ENCODE data around the gene DEXI.

DEXI gene

DNA sequence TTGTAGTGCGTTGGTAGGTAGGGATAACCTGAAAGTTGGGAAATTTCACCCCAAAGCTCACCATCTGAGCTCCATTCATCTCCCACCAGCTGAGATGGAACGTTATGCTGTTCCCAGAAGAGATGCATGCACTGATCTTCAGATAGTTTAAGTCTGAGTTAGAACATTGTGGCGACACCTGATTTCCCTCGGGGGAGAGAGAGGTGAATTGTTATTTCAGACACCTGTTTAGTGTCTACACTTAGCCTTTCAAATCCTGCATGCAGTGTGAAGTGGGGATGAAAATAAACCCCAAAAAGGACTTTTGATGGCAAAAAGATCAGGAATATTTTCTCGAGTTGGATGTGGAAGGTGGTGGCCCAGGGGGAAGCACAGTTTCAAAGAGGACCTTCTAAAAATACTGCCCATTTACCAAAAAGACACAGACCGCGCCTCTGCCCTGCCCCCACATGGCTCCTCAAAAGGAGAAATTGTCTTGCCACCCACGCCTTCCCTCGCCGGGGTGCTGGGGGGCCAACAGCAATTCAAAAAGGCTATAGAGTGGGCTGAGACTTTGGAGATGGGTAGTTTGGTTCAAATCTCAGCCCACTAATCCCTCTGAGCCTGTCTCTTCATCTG, 53.8 kb downstream of the DEXI start:
- DNase-seq = no peak

DNA sequence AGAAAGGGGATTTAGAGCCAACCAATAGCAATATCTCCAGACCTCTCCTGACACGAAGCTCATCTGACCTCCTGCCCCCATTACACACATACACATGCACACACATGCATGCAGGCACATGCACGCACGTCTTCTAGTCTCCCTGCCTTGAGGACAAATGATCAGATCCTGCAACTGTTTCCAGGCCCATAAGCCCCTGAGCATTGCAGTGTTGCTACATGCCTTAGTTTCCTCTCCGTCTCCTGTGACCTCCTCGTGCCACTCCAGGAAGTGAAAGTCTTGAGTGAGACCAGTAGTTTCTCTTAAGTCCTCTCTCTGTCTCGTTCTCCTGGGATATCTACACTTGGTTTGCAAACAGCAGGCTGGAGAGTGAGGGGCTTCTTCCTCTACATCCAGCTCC, 57.0 kb downstream of the DEXI start:
- no peak for DNase-seq

DNA sequence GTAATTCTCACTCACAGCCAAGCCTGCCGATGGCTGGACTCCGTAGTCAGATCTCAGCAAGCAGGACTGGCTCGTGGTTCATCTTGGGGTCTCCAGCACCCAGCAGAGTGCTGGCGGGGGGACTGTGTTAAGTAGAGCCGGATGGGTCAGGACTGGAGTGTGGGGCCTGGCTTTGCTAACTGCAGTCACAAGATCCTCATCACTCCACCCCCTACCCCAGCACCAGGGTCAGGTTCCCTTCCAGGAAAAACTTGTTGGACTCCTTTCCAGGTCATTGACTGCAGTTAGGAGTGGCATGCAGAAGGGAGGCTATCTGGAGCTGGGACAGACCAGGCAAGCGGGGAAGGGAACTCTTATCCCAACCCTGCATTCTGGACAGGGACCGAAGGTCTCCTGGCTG, 59.3 kb downstream of the DEXI start:
- DNase-seq = no peak

DNA sequence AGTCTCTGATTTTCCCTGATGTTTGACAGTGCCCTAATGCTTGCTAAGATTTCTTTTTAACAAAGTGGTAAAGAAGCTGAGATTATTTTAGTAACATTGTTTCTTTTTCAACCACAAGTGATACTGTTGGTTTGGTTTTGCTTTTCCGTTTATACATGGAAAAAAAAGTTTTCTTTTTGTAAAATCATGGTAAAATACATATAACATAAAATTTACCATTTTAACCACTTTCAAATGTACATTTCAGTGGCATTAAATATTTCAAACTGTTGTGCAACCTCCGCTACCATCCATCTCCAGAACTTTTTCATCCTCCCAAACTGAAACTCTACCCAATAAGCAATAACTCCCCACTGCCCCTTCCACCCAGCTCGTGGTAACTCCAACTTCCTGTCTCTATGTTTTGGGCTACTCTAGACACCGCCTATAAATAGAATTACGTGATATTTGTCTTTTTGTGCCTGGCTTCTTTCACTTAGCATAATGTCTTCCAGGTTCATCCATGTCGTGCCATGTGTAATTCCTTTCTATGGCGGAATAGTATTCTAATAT, 60.7 kb downstream of the DEXI start:
- no peak for DNase-seq

DNA sequence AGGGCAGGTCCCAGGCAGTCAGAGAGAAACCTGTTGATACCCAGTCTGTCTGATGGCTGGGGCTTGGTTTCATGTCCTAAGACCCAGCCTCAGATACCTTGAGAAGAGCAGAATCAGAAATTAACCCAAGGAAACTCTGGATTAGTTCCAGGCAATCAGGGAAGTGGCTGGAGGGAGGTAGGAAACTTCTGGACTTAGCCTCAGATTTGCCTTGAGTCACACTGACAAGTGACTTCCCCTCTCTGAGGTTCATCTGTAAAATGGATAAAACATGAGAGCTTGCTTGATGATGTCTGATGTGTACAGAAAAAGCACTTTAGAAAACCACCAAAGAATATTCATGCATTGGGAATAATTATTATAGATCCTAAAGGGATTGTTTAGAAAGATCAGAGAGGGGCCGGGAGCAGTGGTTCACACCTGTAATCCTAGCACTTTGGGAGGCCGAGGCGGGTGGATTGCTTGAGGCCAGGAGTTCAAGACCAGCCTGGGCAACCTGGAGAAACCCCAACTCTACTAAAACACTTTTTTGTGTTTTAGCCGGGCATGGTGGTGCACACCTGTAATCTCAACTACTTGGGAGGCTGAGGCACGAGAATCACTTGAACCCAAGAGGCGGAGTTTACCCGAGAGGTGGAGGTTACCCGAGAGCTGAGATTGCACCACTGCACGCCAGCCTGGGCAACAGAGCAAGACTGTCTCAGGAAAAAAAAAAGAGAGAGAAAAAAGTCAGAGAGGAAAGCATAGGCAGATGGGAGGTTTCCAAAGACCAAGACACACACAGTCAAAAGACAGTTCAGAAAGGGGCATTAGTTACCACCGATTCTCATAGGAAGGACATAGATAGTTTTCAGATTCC, 61.4 kb downstream of the DEXI start:
- no peak for DNase-seq

DNA sequence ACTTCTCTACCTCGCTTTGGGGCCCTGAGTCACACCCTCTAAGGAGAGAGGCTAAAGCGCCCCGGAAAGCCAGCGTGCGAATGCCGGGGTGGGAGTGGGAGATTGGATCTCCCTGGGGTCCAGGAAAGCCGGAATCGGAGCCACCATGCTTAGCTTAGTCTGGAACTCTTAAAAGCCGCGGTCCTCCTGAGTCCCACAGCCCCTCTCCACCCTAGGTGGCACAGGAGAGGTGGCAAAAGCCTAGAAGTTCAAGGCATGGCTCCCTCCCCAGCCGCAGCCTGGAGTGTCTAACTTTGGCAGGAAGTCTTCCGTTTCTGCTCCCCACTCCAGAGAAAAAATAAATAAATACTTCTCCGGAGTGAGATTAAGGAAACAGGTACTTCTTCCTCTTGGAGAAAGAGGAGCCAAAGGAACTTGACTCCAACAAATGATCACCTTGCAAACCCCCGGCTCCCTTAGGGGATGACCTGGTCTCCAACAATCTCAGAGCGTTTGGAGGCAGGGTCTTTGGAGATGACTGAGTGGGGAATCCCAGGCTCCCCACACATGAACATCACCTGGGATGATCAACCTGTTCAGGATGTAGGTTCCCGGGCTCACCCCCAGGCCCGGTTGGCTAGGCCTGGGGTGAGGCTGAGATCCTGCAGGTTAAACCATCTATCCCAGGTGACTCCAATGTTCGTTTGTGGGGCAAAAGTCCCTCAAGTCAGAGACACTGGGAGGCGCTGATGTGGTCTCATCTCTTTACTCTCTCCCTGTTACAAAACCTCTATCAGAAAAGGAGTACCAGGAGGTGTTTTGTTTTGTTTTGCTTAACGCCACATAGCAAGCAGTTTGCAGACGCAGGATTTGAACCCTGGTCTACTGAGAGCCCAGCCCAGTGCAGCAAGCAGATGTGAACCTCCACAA, 62.3 kb downstream of the DEXI start:
- no peak for DNase-seq

All from NCI-H226 (cell line).